K562 (cell line): Measurements from ENCODE around the gene SLC25A33. TPM values are rescaled to one million over a fixed set of nuclear protein-coding genes. Genes with fewer than 3 reads are reported as not detected.

Experiments used
- ADNP ChIP-seq: fragments of 200-800 bp; sonication (Bioruptor generic); IDR thresholded peaks from 2 replicates; pipeline ENCODE4 v1.6.1; 2016; ENCODE audit warnings: missing genetic modification characterization, missing compliant biosample characterization
- CBFA2T3 ChIP-seq: fragments of 450-650 bp; IDR thresholded peaks from 2 replicates; pipeline ENCODE4 v1.6.1; 2017
- CBX1 ChIP-seq: sonication (generic); IDR thresholded peaks from 2 replicates; pipeline ENCODE4 v1.6.1; 2016; ENCODE audit warnings: antibody characterized with exemption, low read depth, mild to moderate bottlenecking
- EP300 ChIP-seq: IDR thresholded peaks from 2 replicates; pipeline ENCODE4 v1.6.1; 2012; ENCODE audit warnings: low read length, improper control_type of control experiment
- ESRRA ChIP-seq: fragments of 450-650 bp; IDR thresholded peaks from 2 replicates; pipeline ENCODE4 v1.6.1; 2014; ENCODE audit warnings: low read depth, mild to moderate bottlenecking, moderate library complexity, borderline replicate concordance
- JUND ChIP-seq, 2 experiments: IDR thresholded peaks; 2 replicates in 1 of 2; 3 replicates in 1 of 2; pipeline ENCODE4 v1.6.1; 2011; ENCODE audit warnings: borderline replicate concordance in 2 of 2, low read depth in 2 of 2, low read length in 2 of 2, improper control_type of control experiment in 1 of 2, missing biosample characterization in 1 of 2, missing genetic modification characterization in 1 of 2, missing genetic modification reagents in 1 of 2
- KLF13 ChIP-seq: fragments of 450-650 bp; IDR thresholded peaks from 2 replicates; pipeline ENCODE4 v1.6.1; 2016; ENCODE audit warnings: missing genetic modification characterization, low read depth, mild to moderate bottlenecking, missing compliant biosample characterization, moderate library complexity, borderline replicate concordance
- PCBP2 ChIP-seq: fragments of 200-400 bp; formaldehyde crosslinking; IDR thresholded peaks from 2 replicates; pipeline ENCODE4 v1.6.1; 2018; ENCODE audit warnings: low read length, low read depth, mild to moderate bottlenecking, moderate library complexity; ENCODE audit not compliant: poor library complexity, severe bottlenecking
- POLR3A ChIP-seq: IDR thresholded peaks from 2 replicates; pipeline ENCODE4 v1.6.1; 2011; ENCODE audit warnings: borderline replicate concordance, mild to moderate bottlenecking, moderate library complexity; ENCODE audit not compliant: insufficient read length, insufficient read depth; ENCODE audit errors: extremely low read depth
- PURB ChIP-seq: sonication (generic); formaldehyde crosslinking; IDR thresholded peaks from 2 replicates; pipeline ENCODE4 v1.9.0; 2021; ENCODE audit warnings: low read depth, mild to moderate bottlenecking, missing genetic modification reagents
- RCOR1 ChIP-seq, 2 experiments: IDR thresholded peaks; 2 replicates each; pipeline ENCODE4 v1.6.1; 2012; ENCODE audit warnings: low read depth in 2 of 2, low read length in 2 of 2, borderline replicate concordance in 1 of 2, improper control_type of control experiment in 1 of 2
- ZKSCAN8 ChIP-seq: fragments of 200-800 bp; sonication (Bioruptor generic); IDR thresholded peaks from 2 replicates; pipeline ENCODE4 v1.6.1; 2016; ENCODE audit warnings: missing genetic modification characterization, missing compliant biosample characterization
- ZNF124 ChIP-seq: sonication (generic); formaldehyde crosslinking; IDR thresholded peaks from 2 replicates; pipeline ENCODE4 v1.8.1; 2022; ENCODE audit warnings: missing genetic modification reagents
- ZNF174 ChIP-seq: fragments of 250-450 bp; sonication (Bioruptor Pico); IDR thresholded peaks from 2 replicates; pipeline ENCODE4 v1.4.0; 2020; ENCODE audit warnings: mild to moderate bottlenecking
- ZNF696 ChIP-seq: fragments of 250-450 bp; sonication (Bioruptor Pico); conservative IDR thresholded peaks from 2 replicates; pipeline ENCODE4 v1.4.0; 2020; ENCODE audit warnings: mild to moderate bottlenecking, moderate library complexity
- polyA plus RNA-seq, 8 experiments: library from polyadenylated mRNA; depleted of rRNA in 4 of 8; stranded (reverse) in 5 of 8; unstranded in 3 of 8; fragments of >200 nt; fragmentation: Nextera tagmentation in 2 of 8; fragmentation: Illumina TruSeq in 1 of 8; extraction: Ambion mirVana in 2 of 8; extraction: Trizol in 1 of 8; gene quantifications; 2 replicates each; pipeline versions ENCODE4 v1.2.1 to v1.2.3, GENCODE V29; 2011 to 2014; ENCODE audit warnings: inconsistent platforms in 1 of 8, missing spikeins in 1 of 8
- total RNA-seq, 7 experiments: library from RNA; depleted of rRNA in 6 of 7; stranded (reverse); fragments of >200 nt in 6 of 7; fragmentation: Illumina TruSeq in 2 of 7; extraction: Trizol in 2 of 7; gene quantifications; 2 replicates each; pipeline versions ENCODE4 v1.2.1 to v1.2.3, GENCODE V29; 2011 to 2021; ENCODE audit warnings: low replicate concordance in 1 of 7
- TF ChIP-seq, protein P1 (sequence below): fragments of 250-450 bp; sonication (Bioruptor Pico); IDR thresholded peaks from 2 replicates; pipeline ENCODE4 v1.4.0; 2020; ENCODE audit warnings: borderline replicate concordance
- TF ChIP-seq, protein P2 (sequence below): fragments of 250-450 bp; sonication (Bioruptor Pico); IDR thresholded peaks from 2 replicates; pipeline ENCODE4 v1.4.0; 2020; ENCODE audit warnings: mild to moderate bottlenecking
- TF ChIP-seq, protein P3 (sequence below): sonication (generic); formaldehyde crosslinking; IDR thresholded peaks from 2 replicates; pipeline ENCODE4 v1.4.0; 2020; ENCODE audit warnings: mild to moderate bottlenecking, missing genetic modification reagents
- TF ChIP-seq, protein P4 (sequence below): fragments of 250-450 bp; sonication (Bioruptor Pico); IDR thresholded peaks from 2 replicates; pipeline ENCODE4 v1.4.0; 2020; ENCODE audit warnings: mild to moderate bottlenecking, moderate library complexity

SLC25A33 gene
- total and polyA plus RNA-seq, 9 of the 15 experiments (the other 6 are each of a cell fraction or from before 2014, with no cell fraction given), result 3.2 to 23.5 (median 17.5) TPM

DNA sequence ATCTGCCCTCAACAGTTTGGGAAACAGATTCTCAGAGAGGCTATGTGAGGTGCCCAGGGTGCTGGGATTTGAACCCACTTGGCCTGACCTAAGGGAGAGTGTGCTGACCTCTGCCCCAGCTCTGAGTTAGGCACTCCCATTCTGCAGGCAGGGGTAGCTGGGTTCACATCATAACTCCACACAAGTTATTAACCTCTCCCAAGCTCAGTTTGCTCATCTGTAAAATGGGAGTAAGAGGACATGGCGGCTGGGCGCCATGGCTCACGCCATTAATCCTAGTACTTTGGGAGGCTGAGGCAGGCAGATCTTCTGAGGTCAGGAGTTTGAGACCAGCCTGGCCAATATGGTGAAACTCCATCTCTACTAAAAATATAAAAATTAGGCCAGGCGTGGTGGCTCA, 8.9 kb upstream of the SLC25A33 start (continued):
- TF ChIP-seq, protein P1, sequence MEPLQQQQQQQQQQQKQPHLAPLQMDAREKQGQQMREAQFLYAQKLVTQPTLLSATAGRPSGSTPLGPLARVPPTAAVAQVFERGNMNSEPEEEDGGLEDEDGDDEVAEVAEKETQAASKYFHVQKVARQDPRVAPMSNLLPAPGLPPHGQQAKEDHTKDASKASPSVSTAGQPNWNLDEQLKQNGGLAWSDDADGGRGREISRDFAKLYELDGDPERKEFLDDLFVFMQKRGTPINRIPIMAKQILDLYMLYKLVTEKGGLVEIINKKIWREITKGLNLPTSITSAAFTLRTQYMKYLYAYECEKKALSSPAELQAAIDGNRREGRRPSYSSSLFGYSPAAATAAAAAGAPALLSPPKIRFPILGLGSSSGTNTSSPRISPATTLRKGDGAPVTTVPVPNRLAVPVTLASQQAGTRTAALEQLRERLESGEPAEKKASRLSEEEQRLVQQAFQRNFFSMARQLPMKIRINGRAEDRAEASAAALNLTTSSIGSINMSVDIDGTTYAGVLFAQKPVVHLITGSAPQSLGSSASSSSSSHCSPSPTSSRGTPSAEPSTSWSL (CRISPR knock-in tag), result no peak
- TF ChIP-seq, protein P2, sequence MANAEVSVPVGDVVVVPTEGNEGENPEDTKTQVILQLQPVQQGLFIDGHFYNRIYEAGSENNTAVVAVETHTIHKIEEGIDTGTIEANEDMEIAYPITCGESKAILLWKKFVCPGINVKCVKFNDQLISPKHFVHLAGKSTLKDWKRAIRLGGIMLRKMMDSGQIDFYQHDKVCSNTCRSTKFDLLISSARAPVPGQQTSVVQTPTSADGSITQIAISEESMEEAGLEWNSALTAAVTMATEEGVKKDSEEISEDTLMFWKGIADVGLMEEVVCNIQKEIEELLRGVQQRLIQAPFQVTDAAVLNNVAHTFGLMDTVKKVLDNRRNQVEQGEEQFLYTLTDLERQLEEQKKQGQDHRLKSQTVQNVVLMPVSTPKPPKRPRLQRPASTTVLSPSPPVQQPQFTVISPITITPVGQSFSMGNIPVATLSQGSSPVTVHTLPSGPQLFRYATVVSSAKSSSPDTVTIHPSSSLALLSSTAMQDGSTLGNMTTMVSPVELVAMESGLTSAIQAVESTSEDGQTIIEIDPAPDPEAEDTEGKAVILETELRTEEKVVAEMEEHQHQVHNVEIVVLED (CRISPR knock-in tag), result no peak
- TF ChIP-seq, protein P3, sequence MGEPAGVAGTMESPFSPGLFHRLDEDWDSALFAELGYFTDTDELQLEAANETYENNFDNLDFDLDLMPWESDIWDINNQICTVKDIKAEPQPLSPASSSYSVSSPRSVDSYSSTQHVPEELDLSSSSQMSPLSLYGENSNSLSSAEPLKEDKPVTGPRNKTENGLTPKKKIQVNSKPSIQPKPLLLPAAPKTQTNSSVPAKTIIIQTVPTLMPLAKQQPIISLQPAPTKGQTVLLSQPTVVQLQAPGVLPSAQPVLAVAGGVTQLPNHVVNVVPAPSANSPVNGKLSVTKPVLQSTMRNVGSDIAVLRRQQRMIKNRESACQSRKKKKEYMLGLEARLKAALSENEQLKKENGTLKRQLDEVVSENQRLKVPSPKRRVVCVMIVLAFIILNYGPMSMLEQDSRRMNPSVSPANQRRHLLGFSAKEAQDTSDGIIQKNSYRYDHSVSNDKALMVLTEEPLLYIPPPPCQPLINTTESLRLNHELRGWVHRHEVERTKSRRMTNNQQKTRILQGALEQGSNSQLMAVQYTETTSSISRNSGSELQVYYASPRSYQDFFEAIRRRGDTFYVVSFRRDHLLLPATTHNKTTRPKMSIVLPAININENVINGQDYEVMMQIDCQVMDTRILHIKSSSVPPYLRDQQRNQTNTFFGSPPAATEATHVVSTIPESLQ (CRISPR knock-in tag), result no peak
- TF ChIP-seq CBX1 (0 out of 2 replicates have a peak, but pooled peaks have one; percentile 45), ZNF696 (CRISPR knock-in tag) (no peak), RCOR1 (IDR thresholded peaks at IDR 0.05; ENCODE audit: borderline replicate concordance in 1 of 2, low read depth in 2 of 2, low read length in 2 of 2) (peak in 1 of 2 experiments; percentile 16; a peak in 1 of 4 replicates), ESRRA (no peak), ADNP (peak; percentile 75; the same call in 1 of the 2 replicates), KLF13 (no peak), POLR3A (no peak), JUND (IDR thresholded peaks at IDR 0.05; ENCODE audit: borderline replicate concordance, low read depth, low read length) (no peak), JUND (tag; IDR thresholded peaks at IDR 0.05; ENCODE audit: borderline replicate concordance, low read depth, low read length) (no peak), CBFA2T3 (no peak), ZNF124 (CRISPR knock-in tag) (no peak), PURB (CRISPR knock-in tag) (no peak), ZKSCAN8 (CRISPR knock-in tag) (no peak), PCBP2 (no peak), EP300 (no peak), ZNF174 (no peak)
- TF ChIP-seq, protein P4, sequence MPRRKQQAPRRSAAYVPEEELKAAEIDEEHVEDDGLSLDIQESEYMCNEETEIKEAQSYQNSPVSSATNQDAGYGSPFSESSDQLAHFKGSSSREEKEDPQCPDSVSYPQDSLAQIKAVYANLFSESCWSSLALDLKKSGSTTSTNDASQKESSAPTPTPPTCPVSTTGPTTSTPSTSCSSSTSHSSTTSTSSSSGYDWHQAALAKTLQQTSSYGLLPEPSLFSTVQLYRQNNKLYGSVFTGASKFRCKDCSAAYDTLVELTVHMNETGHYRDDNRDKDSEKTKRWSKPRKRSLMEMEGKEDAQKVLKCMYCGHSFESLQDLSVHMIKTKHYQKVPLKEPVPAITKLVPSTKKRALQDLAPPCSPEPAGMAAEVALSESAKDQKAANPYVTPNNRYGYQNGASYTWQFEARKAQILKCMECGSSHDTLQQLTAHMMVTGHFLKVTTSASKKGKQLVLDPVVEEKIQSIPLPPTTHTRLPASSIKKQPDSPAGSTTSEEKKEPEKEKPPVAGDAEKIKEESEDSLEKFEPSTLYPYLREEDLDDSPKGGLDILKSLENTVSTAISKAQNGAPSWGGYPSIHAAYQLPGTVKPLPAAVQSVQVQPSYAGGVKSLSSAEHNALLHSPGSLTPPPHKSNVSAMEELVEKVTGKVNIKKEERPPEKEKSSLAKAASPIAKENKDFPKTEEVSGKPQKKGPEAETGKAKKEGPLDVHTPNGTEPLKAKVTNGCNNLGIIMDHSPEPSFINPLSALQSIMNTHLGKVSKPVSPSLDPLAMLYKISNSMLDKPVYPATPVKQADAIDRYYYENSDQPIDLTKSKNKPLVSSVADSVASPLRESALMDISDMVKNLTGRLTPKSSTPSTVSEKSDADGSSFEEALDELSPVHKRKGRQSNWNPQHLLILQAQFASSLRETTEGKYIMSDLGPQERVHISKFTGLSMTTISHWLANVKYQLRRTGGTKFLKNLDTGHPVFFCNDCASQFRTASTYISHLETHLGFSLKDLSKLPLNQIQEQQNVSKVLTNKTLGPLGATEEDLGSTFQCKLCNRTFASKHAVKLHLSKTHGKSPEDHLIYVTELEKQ (CRISPR knock-in tag), result no peak
